Transverse colon (tissue), 4 donors: ENCODE results near the gene ACOT11.

Source experiments
- EP300 ChIP-seq: sonication (generic); formaldehyde crosslinking; IDR thresholded peaks from one replicate; pipeline ENCODE4 v1.6.1; 2017; ENCODE audit warnings: antibody characterized with exemption, low read depth
- POLR2A ChIP-seq: fragments of 450-650 bp; IDR thresholded peaks from one replicate; pipeline ENCODE4 v1.6.1; 2016; ENCODE audit warnings: antibody characterized with exemption, mild to moderate bottlenecking, moderate library complexity
- POLR2AphosphoS5 ChIP-seq, 3 donors: sonication (generic); formaldehyde crosslinking; IDR thresholded peaks; one replicate each; pipeline ENCODE4 v1.6.1; 2016; ENCODE audit warnings: antibody characterized with exemption in 3 of 3
- TF ChIP-seq, protein P1 (sequence below), 5 experiments: fragments of 200-600 bp in 3 of 5; fragments of 450-650 bp in 2 of 5; sonication (generic) in 3 of 5; IDR thresholded peaks; 1 replicate in 2 of 5; 2 replicates in 3 of 5; pipeline ENCODE4 v1.5.1; 2016 to 2017; ENCODE audit warnings: antibody characterized with exemption in 5 of 5, inconsistent platforms in 3 of 5, mild to moderate bottlenecking in 2 of 5, moderate library complexity in 1 of 5

DNA sequence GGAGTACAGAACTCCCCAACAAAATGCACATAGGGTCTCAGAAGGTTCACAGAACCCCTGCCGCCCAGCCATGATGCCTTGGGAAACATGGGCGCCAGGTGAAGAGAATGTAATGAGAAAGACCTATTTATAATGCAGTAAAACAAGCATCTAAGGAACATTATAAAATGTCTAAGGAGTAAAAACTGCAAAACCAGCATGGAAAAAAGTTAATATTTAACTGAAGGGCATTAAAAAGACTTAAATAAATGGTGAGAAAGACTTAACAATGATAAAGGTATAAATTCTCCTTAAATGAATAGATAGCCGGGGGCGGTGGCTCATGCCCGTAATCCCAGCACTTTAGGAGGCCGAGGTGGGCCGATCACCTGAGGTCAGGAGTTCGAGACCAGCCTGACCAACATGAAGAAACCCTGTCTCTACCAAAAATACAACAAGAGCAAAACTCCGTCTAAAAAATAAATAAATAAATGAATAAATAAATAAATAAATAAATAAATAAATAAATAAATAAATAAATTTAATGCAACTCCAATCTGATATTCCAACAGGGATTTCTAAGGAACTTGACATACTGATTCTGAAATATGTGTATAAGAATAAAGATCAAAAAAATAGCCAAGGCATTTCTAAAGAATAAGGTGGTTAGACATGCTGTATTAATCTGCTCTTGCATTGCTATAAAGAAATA, 27.3 kb upstream of the ACOT11 start:
- no peak for TF ChIP-seq POLR2A
- TF ChIP-seq, protein P1, sequence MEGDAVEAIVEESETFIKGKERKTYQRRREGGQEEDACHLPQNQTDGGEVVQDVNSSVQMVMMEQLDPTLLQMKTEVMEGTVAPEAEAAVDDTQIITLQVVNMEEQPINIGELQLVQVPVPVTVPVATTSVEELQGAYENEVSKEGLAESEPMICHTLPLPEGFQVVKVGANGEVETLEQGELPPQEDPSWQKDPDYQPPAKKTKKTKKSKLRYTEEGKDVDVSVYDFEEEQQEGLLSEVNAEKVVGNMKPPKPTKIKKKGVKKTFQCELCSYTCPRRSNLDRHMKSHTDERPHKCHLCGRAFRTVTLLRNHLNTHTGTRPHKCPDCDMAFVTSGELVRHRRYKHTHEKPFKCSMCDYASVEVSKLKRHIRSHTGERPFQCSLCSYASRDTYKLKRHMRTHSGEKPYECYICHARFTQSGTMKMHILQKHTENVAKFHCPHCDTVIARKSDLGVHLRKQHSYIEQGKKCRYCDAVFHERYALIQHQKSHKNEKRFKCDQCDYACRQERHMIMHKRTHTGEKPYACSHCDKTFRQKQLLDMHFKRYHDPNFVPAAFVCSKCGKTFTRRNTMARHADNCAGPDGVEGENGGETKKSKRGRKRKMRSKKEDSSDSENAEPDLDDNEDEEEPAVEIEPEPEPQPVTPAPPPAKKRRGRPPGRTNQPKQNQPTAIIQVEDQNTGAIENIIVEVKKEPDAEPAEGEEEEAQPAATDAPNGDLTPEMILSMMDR (IDR thresholded peaks at IDR 0.05): no peak
- TF ChIP-seq POLR2AphosphoS5 (IDR thresholded peaks at IDR 0.05): no peak
- no peak for TF ChIP-seq EP300
